GM23338 (cell line): ENCODE measurements around the gene NID2.

Experiments used
- EZH2 ChIP-seq: fragments of 200-600 bp; sonication (generic); IDR thresholded peaks from one replicate; pipeline ENCODE4 v1.8.0; 2017; ENCODE audit warnings: antibody characterized with exemption, mild to moderate bottlenecking, low read depth; ENCODE audit not compliant: unreplicated experiment
- TF ChIP-seq, protein P1 (sequence below), 2 experiments: fragments of 200-600 bp in 1 of 2; sonication (generic) in 1 of 2; conservative IDR thresholded peaks; 2 replicates each; pipeline versions ENCODE4 v1.5.1 to v1.6.1; 2016 to 2017; ENCODE audit warnings: antibody characterized with exemption in 2 of 2, low read depth in 2 of 2, mild to moderate bottlenecking in 2 of 2, moderate library complexity in 1 of 2

DNA sequence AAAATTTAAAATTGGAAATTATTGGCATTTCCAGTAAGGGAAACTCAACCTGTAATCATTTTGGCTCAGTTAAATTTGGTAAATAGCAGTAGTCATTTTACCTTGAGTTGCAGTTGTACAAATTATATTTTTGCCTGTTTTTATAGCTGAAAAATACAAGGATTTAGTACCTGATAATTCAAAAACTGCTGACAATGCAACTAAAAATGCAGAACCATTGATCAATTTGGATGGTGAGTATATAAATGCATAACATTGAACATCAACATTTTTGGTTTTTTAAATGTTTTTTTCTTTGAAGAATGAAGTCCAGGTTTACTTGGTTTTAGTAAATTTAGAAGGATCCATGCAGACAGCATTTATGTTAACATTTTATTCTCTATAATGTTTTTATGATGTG lies 70.5 kb downstream of the NID2 start:
- TF ChIP-seq, protein P1, sequence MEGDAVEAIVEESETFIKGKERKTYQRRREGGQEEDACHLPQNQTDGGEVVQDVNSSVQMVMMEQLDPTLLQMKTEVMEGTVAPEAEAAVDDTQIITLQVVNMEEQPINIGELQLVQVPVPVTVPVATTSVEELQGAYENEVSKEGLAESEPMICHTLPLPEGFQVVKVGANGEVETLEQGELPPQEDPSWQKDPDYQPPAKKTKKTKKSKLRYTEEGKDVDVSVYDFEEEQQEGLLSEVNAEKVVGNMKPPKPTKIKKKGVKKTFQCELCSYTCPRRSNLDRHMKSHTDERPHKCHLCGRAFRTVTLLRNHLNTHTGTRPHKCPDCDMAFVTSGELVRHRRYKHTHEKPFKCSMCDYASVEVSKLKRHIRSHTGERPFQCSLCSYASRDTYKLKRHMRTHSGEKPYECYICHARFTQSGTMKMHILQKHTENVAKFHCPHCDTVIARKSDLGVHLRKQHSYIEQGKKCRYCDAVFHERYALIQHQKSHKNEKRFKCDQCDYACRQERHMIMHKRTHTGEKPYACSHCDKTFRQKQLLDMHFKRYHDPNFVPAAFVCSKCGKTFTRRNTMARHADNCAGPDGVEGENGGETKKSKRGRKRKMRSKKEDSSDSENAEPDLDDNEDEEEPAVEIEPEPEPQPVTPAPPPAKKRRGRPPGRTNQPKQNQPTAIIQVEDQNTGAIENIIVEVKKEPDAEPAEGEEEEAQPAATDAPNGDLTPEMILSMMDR (conservative IDR thresholded peaks at IDR 0.05; ENCODE audit: low read depth in 2 of 2) = no peak
- no peak for TF ChIP-seq EZH2
